ENCODE data around the gene SPATA33. TPM values are rescaled to one million over a fixed set of nuclear protein-coding genes. Genes with fewer than 3 reads are reported as not detected.

The SPATA33 gene
- total RNA-seq, 6 experiments from 2014 or later: 6.3 to 10.1 (median 7.8) TPM

GRCh38 chr16:89706518-89707260 lies 49.1 kb downstream of the SPATA33 start:
- DNase-seq: no peak
- Mint-ChIP-seq H3K27me3 (ENCODE audit: insufficient read depth) (peaks cover 4% of the 10 kb centered on the region; the same call in 1 of the 2 replicates), H3K9me3 (no peaks in the 10 kb centered on the region), H3K4me3 (no peak overlapping the region), H3K27ac (no peak overlapping the region), H3K4me1 (ENCODE audit: low read depth) (no peaks in the 10 kb centered on the region), H3K36me3 (ENCODE audit: low read depth) (no peaks in the 10 kb centered on the region)
- TF ChIP-seq, protein P1, sequence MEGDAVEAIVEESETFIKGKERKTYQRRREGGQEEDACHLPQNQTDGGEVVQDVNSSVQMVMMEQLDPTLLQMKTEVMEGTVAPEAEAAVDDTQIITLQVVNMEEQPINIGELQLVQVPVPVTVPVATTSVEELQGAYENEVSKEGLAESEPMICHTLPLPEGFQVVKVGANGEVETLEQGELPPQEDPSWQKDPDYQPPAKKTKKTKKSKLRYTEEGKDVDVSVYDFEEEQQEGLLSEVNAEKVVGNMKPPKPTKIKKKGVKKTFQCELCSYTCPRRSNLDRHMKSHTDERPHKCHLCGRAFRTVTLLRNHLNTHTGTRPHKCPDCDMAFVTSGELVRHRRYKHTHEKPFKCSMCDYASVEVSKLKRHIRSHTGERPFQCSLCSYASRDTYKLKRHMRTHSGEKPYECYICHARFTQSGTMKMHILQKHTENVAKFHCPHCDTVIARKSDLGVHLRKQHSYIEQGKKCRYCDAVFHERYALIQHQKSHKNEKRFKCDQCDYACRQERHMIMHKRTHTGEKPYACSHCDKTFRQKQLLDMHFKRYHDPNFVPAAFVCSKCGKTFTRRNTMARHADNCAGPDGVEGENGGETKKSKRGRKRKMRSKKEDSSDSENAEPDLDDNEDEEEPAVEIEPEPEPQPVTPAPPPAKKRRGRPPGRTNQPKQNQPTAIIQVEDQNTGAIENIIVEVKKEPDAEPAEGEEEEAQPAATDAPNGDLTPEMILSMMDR (IDR thresholded peaks at IDR 0.05): no peak

DNA sequence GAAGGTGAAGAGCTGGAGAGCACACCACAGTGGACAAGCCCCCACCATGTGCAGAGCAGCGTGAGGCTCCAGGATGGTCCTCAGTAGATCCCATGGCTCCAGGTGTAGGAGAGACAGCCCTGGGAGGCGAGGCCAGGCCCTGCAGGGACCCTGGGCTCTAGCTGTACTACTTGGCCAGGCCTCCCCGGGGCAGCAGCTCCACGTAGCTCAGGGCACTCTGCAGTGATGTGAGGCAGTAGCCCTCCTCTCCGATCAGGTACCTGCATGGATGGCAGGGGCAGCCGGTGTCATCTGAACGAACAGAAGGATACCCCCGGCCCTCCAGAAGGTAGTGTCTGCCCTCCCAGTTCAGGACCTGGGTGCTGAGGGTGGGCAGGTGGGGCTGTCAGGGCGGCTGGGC lies 50.1 kb downstream of the SPATA33 start:
- TF ChIP-seq, protein P1 (IDR thresholded peaks at IDR 0.05): no peak
- H3K27me3 Mint-ChIP-seq (ENCODE audit: insufficient read depth): peaks cover 4% of the 10 kb centered on the region; the same call in 1 of the 2 replicates

GRCh38 chr16:89708481-89708931 lies 50.9 kb downstream of the SPATA33 start:
- H3K9me3 Mint-ChIP-seq: no peaks in the 10 kb centered on the region
- H3K4me1 Mint-ChIP-seq (ENCODE audit: low read depth): no peaks in the 10 kb centered on the region
- peaks cover 4% of the 10 kb centered on the region; the same call in 1 of the 2 replicates for H3K27me3 Mint-ChIP-seq (ENCODE audit: insufficient read depth)
- H3K4me3 Mint-ChIP-seq: no peak overlapping the region
- no peak overlapping the region for H3K27ac Mint-ChIP-seq
- no peaks in the 10 kb centered on the region for H3K36me3 Mint-ChIP-seq (ENCODE audit: low read depth)
- TF ChIP-seq, protein P1 (IDR thresholded peaks at IDR 0.05): no peak
- no peak for DNase-seq

More for the DNA sequence above, 50.1 kb downstream of the SPATA33 start:
- H3K4me3 Mint-ChIP-seq: no peak overlapping the region
- no peak overlapping the region for H3K27ac Mint-ChIP-seq
- no peak for DNase-seq
- H3K9me3 Mint-ChIP-seq: no peaks in the 10 kb centered on the region
- no peaks in the 10 kb centered on the region for H3K4me1 Mint-ChIP-seq (ENCODE audit: low read depth)
- no peaks in the 10 kb centered on the region for H3K36me3 Mint-ChIP-seq (ENCODE audit: low read depth)

GRCh38 chr16:89709166-89709565 lies 51.5 kb downstream of the SPATA33 start:
- H3K36me3 Mint-ChIP-seq (ENCODE audit: low read depth): no peaks in the 10 kb centered on the region
- no peaks in the 10 kb centered on the region for H3K4me1 Mint-ChIP-seq (ENCODE audit: low read depth)
- TF ChIP-seq, protein P1 (IDR thresholded peaks at IDR 0.05): no peak
- H3K9me3 Mint-ChIP-seq: no peaks in the 10 kb centered on the region
- no peak for DNase-seq
- H3K27ac Mint-ChIP-seq: no peak overlapping the region
- H3K4me3 Mint-ChIP-seq: no peak overlapping the region
- H3K27me3 Mint-ChIP-seq (ENCODE audit: insufficient read depth): peaks cover 2% of the 10 kb centered on the region; the same call in 1 of the 2 replicates

DNA sequence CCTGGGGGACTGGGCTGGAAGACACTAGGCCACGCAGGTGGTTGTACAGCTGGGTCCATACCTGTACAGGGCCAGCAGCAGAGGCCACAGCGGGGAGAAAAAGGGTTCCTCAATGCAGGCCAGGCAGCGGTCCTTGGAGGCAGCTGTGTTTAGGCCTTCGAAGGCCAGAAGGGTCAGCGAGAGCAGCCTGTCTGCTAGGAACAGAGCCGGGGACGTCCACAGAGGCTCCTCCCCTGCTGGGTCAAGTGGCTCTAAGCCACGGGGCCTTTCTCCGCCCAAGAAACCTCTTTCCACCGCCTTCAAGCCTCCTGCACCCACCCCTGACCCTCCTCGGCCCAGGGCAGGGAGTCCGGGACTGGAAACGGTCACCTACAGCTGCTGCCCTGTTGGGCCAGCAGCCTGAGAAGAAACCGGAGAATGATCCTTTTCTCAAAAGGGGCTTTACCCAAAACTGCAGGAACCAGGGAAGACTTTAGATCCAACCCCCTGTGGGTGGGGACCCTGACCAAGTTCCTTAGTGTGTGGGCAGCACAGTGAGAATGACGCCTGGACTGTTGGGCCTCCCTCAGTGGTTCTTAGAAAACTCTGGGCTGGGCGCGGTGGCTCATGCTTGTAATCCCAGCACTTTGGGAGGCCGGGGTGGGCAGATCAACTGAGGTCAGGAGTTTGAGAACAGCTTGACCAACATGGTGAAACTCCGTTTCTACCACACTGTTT lies 52.2 kb downstream of the SPATA33 start:
- TF ChIP-seq, protein P1 (IDR thresholded peaks at IDR 0.05): no peak
- peaks cover 2% of the 10 kb centered on the region; the same call in 1 of the 2 replicates for H3K27me3 Mint-ChIP-seq (ENCODE audit: insufficient read depth)
- no peak for DNase-seq
- H3K4me3 Mint-ChIP-seq: no peak overlapping the region
- no peaks in the 10 kb centered on the region for H3K4me1 Mint-ChIP-seq (ENCODE audit: low read depth)
- no peaks in the 10 kb centered on the region for H3K9me3 Mint-ChIP-seq
- no peak overlapping the region for H3K27ac Mint-ChIP-seq
- peaks cover 3% of the 10 kb centered on the region; the same call in 1 of the 2 replicates for H3K36me3 Mint-ChIP-seq (ENCODE audit: low read depth)

All from HFFc6 (cell line).